Endothelial cell of umbilical vein (primary cell): ENCODE data around the gene KCNF1. TPM values are rescaled to one million over a fixed set of nuclear protein-coding genes. Genes with fewer than 3 reads are reported as not detected.

Experiments
- BruUV-seq: library from RNA; stranded (reverse); fragments of 400-500 nt; replicated peaks from 2 replicates; lab custom pipeline; 2021; lab: Mats Ljungman, UMichigan
- CTCF ChIA-PET: fragments of 300-600, 350-600 bp; sonication (Branson Sonifier 250); formaldehyde crosslinking; loops from one replicate; lab custom pipeline; 2021; ENCODE audit warnings: antibody characterized with exemption, inconsistent platforms; lab: Charles Lee
- POLR2A ChIA-PET: fragments of 300-600, 350-600 bp; sonication (Branson Sonifier 250); formaldehyde crosslinking; loops from one replicate; lab custom pipeline; 2021; ENCODE audit warnings: antibody characterized with exemption, inconsistent platforms; lab: Charles Lee
- DNase-seq: peaks from one replicate; pipeline ENCODE4 v3.0.0-alpha.2; 2011; ENCODE audit warnings: low read depth, low spot score
- FAIRE-seq: peaks from 2 replicates; lab custom pipeline; 2011; peaks lifted over from hg19 to GRCh38; lab: Jason Lieb, UNC
- H2AFZ ChIP-seq: 2 replicates; pipeline ENCODE4 v1.6.0; 2012; ENCODE audit warnings: low read depth, low read length, control low read depth, inconsistent platforms
- H3K27ac ChIP-seq: 2 replicates; pipeline ENCODE4 v1.5.1; 2011; ENCODE audit warnings: low read depth, mild to moderate bottlenecking, control low read depth, low read length, moderate library complexity; ENCODE audit not compliant: insufficient read depth
- H3K27me3 ChIP-seq, 2 experiments: 2 replicates each; pipeline versions ENCODE4 v1.6.0 to v1.6.1; 2011; ENCODE audit warnings: low read length in 2 of 2, mixed read lengths in 1 of 2; ENCODE audit not compliant: control insufficient read depth in 2 of 2, insufficient read depth in 2 of 2
- H3K36me3 ChIP-seq, 2 experiments: 2 replicates in 1 of 2; 3 replicates in 1 of 2; pipeline ENCODE4 v1.5.1; 2011; ENCODE audit warnings: low read length in 2 of 2, mild to moderate bottlenecking in 1 of 2, moderate library complexity in 1 of 2; ENCODE audit not compliant: control insufficient read depth in 2 of 2, insufficient read depth in 2 of 2; ENCODE audit errors: extremely low read depth in 1 of 2
- H3K4me1 ChIP-seq: 3 replicates; pipeline ENCODE4 v1.5.1; 2011; ENCODE audit warnings: mild to moderate bottlenecking, low read length; ENCODE audit not compliant: control insufficient read depth, insufficient read depth; ENCODE audit errors: extremely low read depth
- H3K4me2 ChIP-seq: 2 replicates; pipeline ENCODE4 v1.6.1; 2011; ENCODE audit warnings: low read length, control low read depth, mixed read lengths; ENCODE audit not compliant: insufficient read depth
- H3K4me3 ChIP-seq, 3 experiments: fragments of 200-600 bp in 1 of 3; sonication (generic), shearing (Covaris generic) in 1 of 3; replicated peaks in 1 of 3; 2 replicates each; pipeline ENCODE4 v1.5.1; 2011 to 2016; ENCODE audit warnings: control low read depth in 3 of 3, low read length in 3 of 3, mild to moderate bottlenecking in 2 of 3, inconsistent platforms in 1 of 3, low read depth in 1 of 3, moderate library complexity in 1 of 3; ENCODE audit not compliant: insufficient read depth in 1 of 3
- H3K79me2 ChIP-seq: 2 replicates; pipeline ENCODE4 v1.6.0; 2012; ENCODE audit warnings: low read length, inconsistent platforms; ENCODE audit not compliant: control insufficient read depth, insufficient read depth
- H3K9ac ChIP-seq: replicated peaks from 2 replicates; pipeline ENCODE3; 2011; ENCODE audit warnings: low read length, control low read depth; ENCODE audit not compliant: insufficient read depth; ENCODE audit errors: extremely low read depth
- H3K9me1 ChIP-seq: replicated peaks from 3 replicates; pipeline ENCODE4 v1.6.0; 2011; ENCODE audit warnings: mild to moderate bottlenecking, low read length; ENCODE audit not compliant: control insufficient read depth, insufficient read depth; ENCODE audit errors: extremely low read depth
- H3K9me3 ChIP-seq: replicated peaks from 2 replicates; pipeline ENCODE4 v1.5.1; 2012; ENCODE audit warnings: low read length, inconsistent platforms; ENCODE audit not compliant: control insufficient read depth, insufficient read depth
- H4K20me1 ChIP-seq: replicated peaks from 2 replicates; pipeline ENCODE3; 2011; ENCODE audit warnings: mild to moderate bottlenecking, low read length; ENCODE audit not compliant: control insufficient read depth, insufficient read depth; ENCODE audit errors: extremely low read depth
- EZH2 ChIP-seq: IDR thresholded peaks from 2 replicates; pipeline ENCODE4 v1.6.1; 2012; ENCODE audit warnings: borderline replicate concordance, low read depth, mild to moderate bottlenecking, moderate library complexity, low read length, inconsistent platforms; ENCODE audit not compliant: severe bottlenecking
- FOS ChIP-seq: IDR thresholded peaks from 2 replicates; pipeline ENCODE4 v1.6.1; 2011; ENCODE audit warnings: mild to moderate bottlenecking, low read length, moderate library complexity, borderline replicate concordance; ENCODE audit not compliant: insufficient read depth
- GATA2 ChIP-seq: IDR thresholded peaks from 2 replicates; pipeline ENCODE4 v1.7.0; 2011; ENCODE audit warnings: low read depth, mild to moderate bottlenecking, moderate library complexity, mixed read lengths, low read length; ENCODE audit not compliant: insufficient read length, insufficient read depth
- JUN ChIP-seq: IDR thresholded peaks from 2 replicates; pipeline ENCODE4 v1.6.1; 2011; ENCODE audit warnings: borderline replicate concordance, low read depth; ENCODE audit not compliant: insufficient read length, insufficient read depth
- MAX ChIP-seq: IDR thresholded peaks from 2 replicates; pipeline ENCODE4 v1.6.1; 2011; ENCODE audit not compliant: insufficient read depth, insufficient read length
- MYC ChIP-seq: IDR thresholded peaks from one replicate; pipeline ENCODE4 v1.6.1; 2011; ENCODE audit warnings: mild to moderate bottlenecking, low read depth, low read length
- POLR2A ChIP-seq: IDR thresholded peaks from 2 replicates; pipeline ENCODE4 v1.6.1; 2012; ENCODE audit warnings: low read depth, mild to moderate bottlenecking, control low read depth, low read length
- POLR2AphosphoS5 ChIP-seq: IDR thresholded peaks from 2 replicates; pipeline ENCODE4 v1.6.1; 2012; ENCODE audit warnings: low read depth, mild to moderate bottlenecking, control low read depth, low read length, moderate library complexity; ENCODE audit not compliant: insufficient read depth
- dilution Hi-C: fragments of 300-500 bp; cut with MboI; formaldehyde crosslinking; loops from one replicate; pipeline ENCODE4 v1.15.0; 2019; ENCODE audit warnings: low sequenced_read_pairs; ENCODE audit not compliant: extremely low pct_ligation_motif_present
- intact Hi-C: fragments of 100-400 bp; cut with micrococcal nuclease; formaldehyde crosslinking; loops from one replicate; pipeline ENCODE4 v1.10.0; 2022
- polyA plus RNA-seq, 4 experiments: library from polyadenylated mRNA; depleted of rRNA in 3 of 4; stranded (reverse) in 3 of 4; unstranded in 1 of 4; fragments of >200 nt; gene quantifications; 2 replicates each; pipeline versions ENCODE4 v1.2.1 to v1.2.3, GENCODE V29; 2011 to 2012; ENCODE audit warnings: missing spikeins in 1 of 4
- total RNA-seq: library from RNA; stranded (reverse); gene quantifications from 2 replicates; pipeline ENCODE4 v1.2.3, GENCODE V29; 2021
- TF ChIP-seq, protein P1 (sequence below), 2 donors: IDR thresholded peaks; 1 replicate in 1 of 2; 2 replicates in 1 of 2; pipeline ENCODE4 v1.5.1; 2011; ENCODE audit warnings: low read length in 2 of 2, mild to moderate bottlenecking in 2 of 2, moderate library complexity in 2 of 2, control low read depth in 1 of 2, inconsistent platforms in 1 of 2, low read depth in 1 of 2; ENCODE audit not compliant: insufficient read depth in 1 of 2; ENCODE audit errors: extremely low read depth in 1 of 2

Gene KCNF1
- total and polyA plus RNA-seq, 2 donors (not counting 3 experiments of a cell fraction or from before 2014, with no cell fraction given): 0.23 to 0.42 TPM

DNA sequence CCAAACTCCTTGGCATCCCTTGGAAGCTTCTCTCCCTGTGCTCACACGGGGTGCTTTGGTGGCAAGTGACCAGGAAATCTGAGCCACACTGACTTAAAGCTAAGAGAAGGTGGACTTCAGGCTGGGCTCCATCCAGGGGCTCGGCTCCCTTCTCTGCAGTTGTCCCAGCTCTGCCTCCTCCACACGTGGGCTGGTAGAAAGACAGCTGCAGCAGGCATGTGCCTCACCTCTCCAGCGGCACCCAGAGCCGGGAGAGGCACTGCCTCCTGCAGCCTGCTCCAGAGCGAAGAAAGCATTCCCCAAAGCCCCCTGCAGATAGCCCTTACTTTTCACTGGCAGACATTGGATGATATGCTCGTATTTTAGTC is 11.3 kb downstream of the KCNF1 start:
- Histone ChIP-seq H3K27ac (no peak overlapping the region), H3K4me3 (no peak overlapping the region), H3K9me3 (no peaks in the 10 kb centered on the region), H3K9ac (no peak overlapping the region), H3K79me2 (no peaks in the 10 kb centered on the region), H3K4me2 (no peak overlapping the region), H3K4me1 (no peaks in the 10 kb centered on the region), H3K27me3 (peaks cover 9 to 15% of the 10 kb centered on the region in 2 experiments), H3K36me3 (no peaks in the 10 kb centered on the region), H4K20me1 (no peaks in the 10 kb centered on the region), H2AFZ (no peak overlapping the region), H3K9me1 (no peaks in the 10 kb centered on the region)
- CTCF ChIA-PET: no interaction called here
- BruUV-seq: no TSS peak
- no peak for TF ChIP-seq POLR2A
- TF ChIP-seq, protein P1, sequence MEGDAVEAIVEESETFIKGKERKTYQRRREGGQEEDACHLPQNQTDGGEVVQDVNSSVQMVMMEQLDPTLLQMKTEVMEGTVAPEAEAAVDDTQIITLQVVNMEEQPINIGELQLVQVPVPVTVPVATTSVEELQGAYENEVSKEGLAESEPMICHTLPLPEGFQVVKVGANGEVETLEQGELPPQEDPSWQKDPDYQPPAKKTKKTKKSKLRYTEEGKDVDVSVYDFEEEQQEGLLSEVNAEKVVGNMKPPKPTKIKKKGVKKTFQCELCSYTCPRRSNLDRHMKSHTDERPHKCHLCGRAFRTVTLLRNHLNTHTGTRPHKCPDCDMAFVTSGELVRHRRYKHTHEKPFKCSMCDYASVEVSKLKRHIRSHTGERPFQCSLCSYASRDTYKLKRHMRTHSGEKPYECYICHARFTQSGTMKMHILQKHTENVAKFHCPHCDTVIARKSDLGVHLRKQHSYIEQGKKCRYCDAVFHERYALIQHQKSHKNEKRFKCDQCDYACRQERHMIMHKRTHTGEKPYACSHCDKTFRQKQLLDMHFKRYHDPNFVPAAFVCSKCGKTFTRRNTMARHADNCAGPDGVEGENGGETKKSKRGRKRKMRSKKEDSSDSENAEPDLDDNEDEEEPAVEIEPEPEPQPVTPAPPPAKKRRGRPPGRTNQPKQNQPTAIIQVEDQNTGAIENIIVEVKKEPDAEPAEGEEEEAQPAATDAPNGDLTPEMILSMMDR (IDR thresholded peaks at IDR 0.05; ENCODE audit: extremely low read depth in 1 of 2, insufficient read depth in 1 of 2, low read depth in 1 of 2, low read length in 2 of 2): no peak
- no peak for TF ChIP-seq POLR2AphosphoS5
- TF ChIP-seq EZH2: no peak
- TF ChIP-seq MYC: no peak
- TF ChIP-seq JUN: no peak
- TF ChIP-seq FOS: no peak
- no peak for TF ChIP-seq GATA2
- no peak for TF ChIP-seq MAX
- intact Hi-C loops (no loop called here), dilution Hi-C loops (no loop called here)
- POLR2A ChIA-PET: no interaction called here
- DNase-seq (no peak), FAIRE-seq (no peak)
